CD4-positive, CD25-positive, alpha-beta regulatory T cell (primary cell): ENCODE data around the gene DSE. TPM values are rescaled to one million over a fixed set of nuclear protein-coding genes. Genes with fewer than 3 reads are reported as not detected.

Experiments used
- ATAC-seq, 2 donors: fragments of 150-1000 bp; cut with Tn5 transposase; one replicate each; pipeline ENCODE4 v1.10.0; 2021; ENCODE audit warnings: low read depth in 2 of 2, moderate number of reproducible peaks in 2 of 2, moderate library complexity in 1 of 2
- DNase-seq, 3 donors: peaks; one replicate each; pipeline versions ENCODE4 v3.0.0 to v3.0.0-alpha.2; 2012 to 2022; ENCODE audit warnings: mixed read lengths in 1 of 3
- H3K27ac ChIP-seq: one replicate; pipeline ENCODE4 v1.7.0; 2013; ENCODE audit warnings: mild to moderate bottlenecking, low read length; ENCODE audit not compliant: insufficient read depth, poor library complexity, severe bottlenecking
- H3K27me3 ChIP-seq: one replicate; pipeline ENCODE4 v1.7.0; 2013; ENCODE audit warnings: low read length; ENCODE audit not compliant: control insufficient read depth, insufficient read depth
- H3K36me3 ChIP-seq: one replicate; pipeline ENCODE4 v1.7.0; 2013; ENCODE audit warnings: mild to moderate bottlenecking, low read length, moderate library complexity; ENCODE audit not compliant: control insufficient read depth, insufficient read depth
- H3K4me1 ChIP-seq: 2 replicates; pipeline ENCODE4 v1.7.0; 2013; ENCODE audit warnings: mild to moderate bottlenecking, low read length; ENCODE audit not compliant: insufficient read depth, control insufficient read depth, poor library complexity, severe bottlenecking
- H3K4me3 ChIP-seq: one replicate; pipeline ENCODE4 v1.7.0; 2013; ENCODE audit warnings: low read depth, mild to moderate bottlenecking, low read length, moderate library complexity
- H3K9me3 ChIP-seq, 2 experiments: 1 replicate in 1 of 2; 2 replicates in 1 of 2; pipeline ENCODE4 v1.7.0; 2013; ENCODE audit warnings: low read length in 2 of 2, mild to moderate bottlenecking in 1 of 2, moderate library complexity in 1 of 2; ENCODE audit not compliant: control insufficient read depth in 2 of 2
- H3K27ac Mint-ChIP-seq, 3 donors: one replicate each; pipeline ENCODE4 v1.8.0; 2020 to 2022; ENCODE audit warnings: mild to moderate bottlenecking in 3 of 3, mixed read lengths in 3 of 3, moderate library complexity in 2 of 3
- H3K27me3 Mint-ChIP-seq: one replicate; pipeline ENCODE4 v1.8.0; 2022; ENCODE audit warnings: mild to moderate bottlenecking, mixed read lengths
- H3K36me3 Mint-ChIP-seq: one replicate; pipeline ENCODE4 v1.8.0; 2020; ENCODE audit warnings: mixed read lengths
- H3K4me1 Mint-ChIP-seq, 4 donors: one replicate each; pipeline ENCODE4 v1.8.0; 2020 to 2022; ENCODE audit warnings: mixed read lengths in 4 of 4, mild to moderate bottlenecking in 1 of 4
- H3K4me3 Mint-ChIP-seq, 4 donors: one replicate each; pipeline ENCODE4 v1.8.0; 2020 to 2022; ENCODE audit warnings: mild to moderate bottlenecking in 4 of 4, mixed read lengths in 4 of 4, moderate library complexity in 3 of 4
- H3K9me3 Mint-ChIP-seq, 7 donors: one replicate each; pipeline ENCODE4 v1.8.0; 2020 to 2022; ENCODE audit warnings: mixed read lengths in 7 of 7, mild to moderate bottlenecking in 3 of 7, moderate library complexity in 2 of 7
- polyA plus RNA-seq, 4 donors: library from polyadenylated mRNA; unstranded; fragments of 300-500 nt; fragmentation: Illumina TruSeq; gene quantifications; one replicate each; pipeline ENCODE4 v1.2.3, GENCODE V29; 2021
- total RNA-seq: library from RNA; stranded (reverse); gene quantifications from one replicate; pipeline ENCODE4 v1.2.3, GENCODE V29; 2022

DSE gene
- total and polyA plus RNA-seq, 5 donors from 2014 or later, result 1.9 to 10.2 (median 3.1) TPM

DNA sequence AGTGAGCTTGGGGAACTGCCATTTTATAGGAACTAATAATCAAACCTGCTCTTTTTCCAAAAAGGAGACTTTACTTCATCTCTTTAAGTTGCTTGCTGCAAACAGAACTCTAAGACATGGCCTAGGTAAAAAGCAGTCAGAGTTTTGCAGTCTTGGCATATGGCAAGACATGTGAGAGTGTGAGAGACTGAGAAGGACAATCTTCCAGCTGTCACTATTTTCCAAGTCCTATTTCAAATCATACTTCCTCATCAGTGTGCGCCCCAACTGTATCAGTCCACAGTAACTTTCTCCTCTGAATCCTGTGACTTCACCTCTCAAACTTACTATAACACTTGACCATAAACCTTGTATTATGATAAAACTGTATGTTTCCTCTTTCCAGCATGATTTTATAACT, 100.8 kb downstream of the DSE start:
- Histone ChIP-seq H3K36me3 (no peaks in the 10 kb centered on the region), H3K4me1 (no peaks in the 10 kb centered on the region), H3K4me3 (no peak overlapping the region), H3K27me3 (peaks cover 1% of the 10 kb centered on the region), H3K27ac (no peak overlapping the region), H3K9me3 (no peaks in the 10 kb centered on the region)
- Mint-ChIP-seq H3K4me1 (peaks cover 7 to 22% (median 13%) of the 10 kb centered on the region in 4 donors), H3K9me3 (peaks cover 0 to 1% (median 0%) of the 10 kb centered on the region in 7 donors), H3K4me3 (no peak overlapping the region), H3K27ac (no peak overlapping the region), H3K36me3 (no peaks in the 10 kb centered on the region), H3K27me3 (peaks cover 16% of the 10 kb centered on the region)
- ATAC-seq, result no peak
- DNase-seq, result no peak

GRCh38 chr6:116472706-116473105, 102.0 kb downstream of the DSE start:
- Histone ChIP-seq H3K4me3 (no peak overlapping the region), H3K27ac (no peak overlapping the region), H3K4me1 (no peaks in the 10 kb centered on the region), H3K36me3 (no peaks in the 10 kb centered on the region), H3K9me3 (no peaks in the 10 kb centered on the region), H3K27me3 (peaks cover 1% of the 10 kb centered on the region)
- Mint-ChIP-seq H3K4me1 (peaks cover 7 to 20% (median 13%) of the 10 kb centered on the region in 4 donors), H3K27ac (no peak overlapping the region), H3K9me3 (peaks cover 0 to 1% (median 0%) of the 10 kb centered on the region in 7 donors), H3K27me3 (peaks cover 16% of the 10 kb centered on the region), H3K36me3 (no peaks in the 10 kb centered on the region), H3K4me3 (no peak overlapping the region)
- ATAC-seq, result no peak
- no peak for DNase-seq

GRCh38 chr6:116475141-116475540, 104.4 kb downstream of the DSE start:
- no peak overlapping the region for H3K27ac Mint-ChIP-seq
- Histone ChIP-seq H3K27me3 (no peaks in the 10 kb centered on the region), H3K9me3 (no peaks in the 10 kb centered on the region), H3K27ac (no peak overlapping the region), H3K36me3 (no peaks in the 10 kb centered on the region), H3K4me3 (no peak overlapping the region), H3K4me1 (no peaks in the 10 kb centered on the region)
- no peak overlapping the region for H3K4me3 Mint-ChIP-seq
- DNase-seq (no peak), ATAC-seq (no peak)
- peaks cover 0 to 3% (median 0%) of the 10 kb centered on the region in 7 donors for H3K9me3 Mint-ChIP-seq
- no peaks in the 10 kb centered on the region for H3K36me3 Mint-ChIP-seq
- peaks cover 7 to 19% (median 13%) of the 10 kb centered on the region in 4 donors for H3K4me1 Mint-ChIP-seq
- H3K27me3 Mint-ChIP-seq, result peaks cover 26% of the 10 kb centered on the region

DNA sequence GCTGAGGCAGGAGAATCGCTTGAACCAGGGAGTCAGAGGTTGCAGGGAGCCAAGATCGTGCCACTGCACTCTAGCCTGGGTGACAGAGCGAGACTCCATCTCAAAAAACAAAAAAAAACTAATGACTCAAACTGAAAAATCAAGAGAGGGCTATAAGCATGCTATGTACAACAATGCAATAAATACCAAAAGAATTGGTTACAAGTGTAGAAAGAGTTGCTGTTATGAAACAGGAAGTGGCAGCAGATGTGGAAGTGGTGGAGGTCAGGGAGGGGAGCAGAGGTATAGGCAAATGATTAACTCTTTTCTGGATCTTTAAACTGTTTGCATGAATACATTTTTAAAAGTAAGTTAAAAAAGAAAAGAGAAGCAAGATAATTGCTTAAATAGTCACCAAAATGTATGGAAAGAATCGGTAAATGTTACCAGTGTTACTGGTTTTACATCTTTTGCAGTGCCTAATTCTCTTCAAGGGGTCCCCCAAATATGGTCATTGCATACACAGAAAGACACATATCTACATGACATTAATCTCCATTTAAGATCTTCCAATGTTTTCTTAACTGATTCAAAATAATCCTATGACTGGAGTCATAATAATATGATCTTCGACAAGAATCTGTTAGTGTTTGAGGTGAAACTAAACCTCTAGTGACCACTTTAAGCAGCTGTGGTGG, 105.4 kb downstream of the DSE start:
- Histone ChIP-seq H3K4me3 (peak overlapping the region; percentile 22), H3K27me3 (no peaks in the 10 kb centered on the region), H3K27ac (no peak overlapping the region), H3K4me1 (no peaks in the 10 kb centered on the region), H3K36me3 (no peaks in the 10 kb centered on the region), H3K9me3 (no peaks in the 10 kb centered on the region)
- ATAC-seq (peak; percentile 60 to 74), DNase-seq (peak in 2 of 3 donors; percentile 14 to 52)
- H3K27me3 Mint-ChIP-seq, result peaks cover 26% of the 10 kb centered on the region
- H3K4me3 Mint-ChIP-seq, result no peak overlapping the region
- H3K27ac Mint-ChIP-seq, result no peak overlapping the region
- H3K36me3 Mint-ChIP-seq, result no peaks in the 10 kb centered on the region
- peaks cover 0 to 3% (median 0%) of the 10 kb centered on the region in 7 donors for H3K9me3 Mint-ChIP-seq
- H3K4me1 Mint-ChIP-seq, result peaks cover 7 to 19% (median 13%) of the 10 kb centered on the region in 4 donors

- H3K36me3 ChIP-seq, result no peaks in the 10 kb centered on the region
- DNase-seq (no peak), ATAC-seq (no peak)
- no peaks in the 10 kb centered on the region for H3K4me1 Mint-ChIP-seq
- H3K4me1 ChIP-seq, result no peaks in the 10 kb centered on the region
- H3K9me3 ChIP-seq, result no peaks in the 10 kb centered on the region
- H3K4me3 Mint-ChIP-seq, result no peak overlapping the region
- H3K4me3 ChIP-seq, result no peak overlapping the region
- H3K27ac Mint-ChIP-seq, result no peak overlapping the region
- no peaks in the 10 kb centered on the region for H3K36me3 Mint-ChIP-seq
- H3K9me3 Mint-ChIP-seq, result peaks cover 0 to 4% (median 0%) of the 10 kb centered on the region in 7 donors
- H3K27me3 ChIP-seq, result peaks cover 13% of the 10 kb centered on the region
- H3K27me3 Mint-ChIP-seq, result peaks cover 33% of the 10 kb centered on the region
- no peak overlapping the region for H3K27ac ChIP-seq
Measured at GRCh38 chr6:116482780-116483179, 112.0 kb downstream of the DSE start.

DNA sequence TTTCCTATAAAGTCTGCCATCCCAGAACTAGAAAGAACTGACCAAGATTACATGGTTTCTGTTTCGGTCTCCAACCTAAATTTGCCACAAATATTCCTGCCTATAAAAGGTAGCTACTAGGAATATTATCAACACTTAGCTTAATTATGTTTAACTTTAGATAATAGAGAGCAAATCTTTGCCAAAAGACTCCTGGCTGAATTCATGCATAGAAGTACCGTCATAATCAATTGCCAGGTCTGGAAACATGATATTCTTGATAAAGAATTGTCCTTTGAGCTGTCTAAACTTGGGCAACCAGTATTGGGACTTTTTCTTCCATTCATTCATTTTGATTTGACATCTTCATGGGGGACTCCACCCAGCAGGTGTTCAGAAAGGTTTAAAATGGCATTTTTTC, 112.9 kb downstream of the DSE start:
- peaks cover 27% of the 10 kb centered on the region for H3K27me3 Mint-ChIP-seq
- H3K27me3 ChIP-seq, result peaks cover 13% of the 10 kb centered on the region
- H3K4me3 ChIP-seq, result no peak overlapping the region
- H3K4me1 ChIP-seq, result no peaks in the 10 kb centered on the region
- no peak for ATAC-seq
- H3K4me1 Mint-ChIP-seq, result no peaks in the 10 kb centered on the region
- no peak overlapping the region for H3K27ac ChIP-seq
- DNase-seq, result no peak
- no peaks in the 10 kb centered on the region for H3K36me3 Mint-ChIP-seq
- no peak overlapping the region for H3K4me3 Mint-ChIP-seq
- H3K36me3 ChIP-seq, result no peaks in the 10 kb centered on the region
- H3K9me3 Mint-ChIP-seq, result peaks cover 0 to 4% (median 2%) of the 10 kb centered on the region in 7 donors
- H3K27ac Mint-ChIP-seq, result no peak overlapping the region
- H3K9me3 ChIP-seq, result no peaks in the 10 kb centered on the region

GRCh38 chr6:116485559-116486184, 114.9 kb downstream of the DSE start:
- no peak overlapping the region for H3K4me3 Mint-ChIP-seq
- peaks cover 0 to 4% (median 2%) of the 10 kb centered on the region in 7 donors for H3K9me3 Mint-ChIP-seq
- no peak for DNase-seq
- no peaks in the 10 kb centered on the region for H3K4me1 ChIP-seq
- peaks cover 27% of the 10 kb centered on the region for H3K27me3 Mint-ChIP-seq
- peaks cover 13% of the 10 kb centered on the region for H3K27me3 ChIP-seq
- H3K9me3 ChIP-seq, result no peaks in the 10 kb centered on the region
- H3K4me1 Mint-ChIP-seq, result no peaks in the 10 kb centered on the region
- no peak overlapping the region for H3K4me3 ChIP-seq
- no peak for ATAC-seq
- H3K27ac ChIP-seq, result no peak overlapping the region
- H3K36me3 Mint-ChIP-seq, result no peaks in the 10 kb centered on the region
- H3K36me3 ChIP-seq, result no peaks in the 10 kb centered on the region
- H3K27ac Mint-ChIP-seq, result no peak overlapping the region
